Progenitor cell of endocrine pancreas (in vitro differentiated cells): ENCODE data around the gene CD36. TPM values are rescaled to one million over a fixed set of nuclear protein-coding genes. Genes with fewer than 3 reads are reported as not detected.

Experiments used
- DNase-seq: peaks from one replicate; pipeline ENCODE4 v3.0.0; 2021; ENCODE audit warnings: low spot score; ENCODE audit not compliant: unreplicated experiment
- H3K27ac Mint-ChIP-seq: 2 replicates; pipeline ENCODE4 v1.8.0; 2021; ENCODE audit warnings: mild to moderate bottlenecking, moderate library complexity, mixed read lengths
- H3K27me3 Mint-ChIP-seq: 2 replicates; pipeline ENCODE4 v1.8.0; 2021; ENCODE audit warnings: mixed read lengths
- H3K36me3 Mint-ChIP-seq: 2 replicates; pipeline ENCODE4 v1.8.0; 2022; ENCODE audit warnings: mixed read lengths; ENCODE audit not compliant: insufficient read depth
- H3K4me1 Mint-ChIP-seq: 2 replicates; pipeline ENCODE4 v1.8.0; 2021; ENCODE audit warnings: low read depth, mixed read lengths
- H3K4me3 Mint-ChIP-seq: 2 replicates; pipeline ENCODE4 v1.8.0; 2021; ENCODE audit warnings: low read depth, mild to moderate bottlenecking, moderate library complexity, mixed read lengths
- H3K9me3 Mint-ChIP-seq: 2 replicates; pipeline ENCODE4 v1.8.0; 2021; ENCODE audit warnings: low read depth, mixed read lengths
- CTCF ChIP-seq: fragments of 200-600 bp; sonication (generic); IDR thresholded peaks from one replicate; pipeline ENCODE4 v1.5.0; 2021; ENCODE audit warnings: antibody characterized with exemption, mild to moderate bottlenecking; ENCODE audit not compliant: unreplicated experiment
- total RNA-seq: library from RNA; stranded (reverse); gene quantifications from 2 replicates; pipeline ENCODE4 v1.2.1, GENCODE V29; 2021

Gene CD36
- total RNA-seq, 1 donor from 2014 or later = 7.7 TPM

- H3K4me3 Mint-ChIP-seq = no peak overlapping the region
- H3K27ac Mint-ChIP-seq = no peak overlapping the region
- H3K9me3 Mint-ChIP-seq = no peaks in the 10 kb centered on the region
- no peak for TF ChIP-seq CTCF
- H3K4me1 Mint-ChIP-seq = peaks cover 1% of the 10 kb centered on the region
- no peaks in the 10 kb centered on the region for H3K27me3 Mint-ChIP-seq
- H3K36me3 Mint-ChIP-seq = no peaks in the 10 kb centered on the region
- no peak for DNase-seq
These were observed 9.7 kb downstream of the CD36 start for GRCh38 chr7:80648031-80648600.

DNA sequence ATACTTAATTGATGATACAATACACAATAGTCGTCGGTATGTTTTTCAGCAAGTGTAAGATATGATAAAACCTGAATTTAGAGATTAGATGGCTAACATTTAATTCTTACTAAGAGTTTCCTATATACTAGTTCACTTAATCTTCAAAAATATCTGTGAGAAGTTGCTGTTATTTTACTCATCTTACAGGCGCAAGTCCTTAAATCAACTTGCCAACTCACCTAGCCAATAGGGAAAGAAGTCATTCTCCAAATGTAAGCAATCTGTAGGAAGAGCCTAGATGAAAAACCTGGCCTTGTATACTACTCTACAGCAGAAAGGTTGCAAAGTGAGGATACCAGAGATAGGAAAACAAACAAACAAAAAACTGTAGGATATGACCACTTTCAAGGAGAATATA is 10.6 kb downstream of the CD36 start:
- Mint-ChIP-seq H3K4me1 (peaks cover 1% of the 10 kb centered on the region), H3K27me3 (no peaks in the 10 kb centered on the region), H3K36me3 (no peaks in the 10 kb centered on the region), H3K27ac (no peak overlapping the region), H3K4me3 (no peak overlapping the region), H3K9me3 (no peaks in the 10 kb centered on the region)
- no peak for DNase-seq
- TF ChIP-seq CTCF = no peak

- H3K9me3 Mint-ChIP-seq = no peaks in the 10 kb centered on the region
- peaks cover 1% of the 10 kb centered on the region for H3K4me1 Mint-ChIP-seq
- H3K27me3 Mint-ChIP-seq = no peaks in the 10 kb centered on the region
- DNase-seq = no peak
- H3K27ac Mint-ChIP-seq = no peak overlapping the region
- no peak overlapping the region for H3K4me3 Mint-ChIP-seq
- no peaks in the 10 kb centered on the region for H3K36me3 Mint-ChIP-seq
- no peak for TF ChIP-seq CTCF
These were observed 11.6 kb downstream of the CD36 start for GRCh38 chr7:80650030-80650429.

- Mint-ChIP-seq H3K27me3 (no peaks in the 10 kb centered on the region), H3K9me3 (no peaks in the 10 kb centered on the region), H3K36me3 (no peaks in the 10 kb centered on the region), H3K4me3 (no peak overlapping the region), H3K4me1 (no peaks in the 10 kb centered on the region), H3K27ac (no peak overlapping the region)
- DNase-seq = no peak
- TF ChIP-seq CTCF = no peak
These were observed 13.0 kb downstream of the CD36 start for GRCh38 chr7:80651471-80651870.

DNA sequence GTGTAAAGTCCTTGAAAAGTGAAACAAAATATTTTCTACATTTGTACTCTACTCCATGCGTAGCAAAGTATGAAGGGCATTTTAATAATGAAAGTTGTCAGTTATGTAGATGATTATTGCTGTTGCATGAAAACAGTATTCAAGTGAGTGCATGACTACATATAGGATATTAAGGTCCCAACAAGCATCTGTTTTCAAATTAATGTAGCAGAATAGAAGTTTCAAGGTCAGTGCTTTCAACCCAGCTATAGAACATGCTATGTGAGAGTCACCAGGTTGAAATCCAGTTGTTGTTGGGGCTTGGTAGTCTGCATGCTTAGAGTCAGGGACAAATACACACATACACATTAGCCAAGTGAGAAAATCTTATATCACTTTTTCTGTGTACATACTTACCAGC is 14.8 kb downstream of the CD36 start:
- no peaks in the 10 kb centered on the region for H3K4me1 Mint-ChIP-seq
- no peaks in the 10 kb centered on the region for H3K36me3 Mint-ChIP-seq
- DNase-seq = no peak
- no peaks in the 10 kb centered on the region for H3K9me3 Mint-ChIP-seq
- H3K4me3 Mint-ChIP-seq = no peak overlapping the region
- no peak for TF ChIP-seq CTCF
- no peak overlapping the region for H3K27ac Mint-ChIP-seq
- no peaks in the 10 kb centered on the region for H3K27me3 Mint-ChIP-seq
